GM19351 (cell line): Measurements from ENCODE around the gene YLPM1.

Source experiments
- ATAC-seq: cut with Tn5 transposase; IDR thresholded peaks from one replicate; pipeline ENCODE4 v1.9.1; 2021; ENCODE audit warnings: mild to moderate bottlenecking, moderate library complexity; ENCODE audit not compliant: unreplicated experiment

The YLPM1 gene

GRCh38 chr14:74867673-74868072 lies 104.6 kb downstream of the YLPM1 start:
- ATAC-seq, result no peak

- no peak for ATAC-seq
Measured at GRCh38 chr14:74868739-74869138, 105.6 kb downstream of the YLPM1 start.

- ATAC-seq, result no peak
Measured at GRCh38 chr14:74871819-74872218, 108.7 kb downstream of the YLPM1 start.

GRCh38 chr14:74875204-74875603 lies 112.1 kb downstream of the YLPM1 start:
- no peak for ATAC-seq

- ATAC-seq, result no peak
Measured at GRCh38 chr14:74875941-74876913, 113.1 kb downstream of the YLPM1 start, which contains the start of gene PROX2. Gene PROX2, minus strand, starts transcription at chr14:74876145. Its CDS starts 12,311 bp downstream, at chr14:74863834.

GRCh38 chr14:74879427-74880182 lies 116.5 kb downstream of the YLPM1 start:
- no peak for ATAC-seq

GRCh38 chr14:74881431-74882102 lies 118.5 kb downstream of the YLPM1 start, which contains the start of gene DLST:
Gene DLST, plus strand, starts transcription at chr14:74881916. Its CDS starts 38 bp downstream, at chr14:74881954.
- ATAC-seq, result peak; percentile 94

GRCh38 chr14:74882103-74882920 lies 119.2 kb downstream of the YLPM1 start:
- ATAC-seq, result peak; percentile 29
